ENCODE measurements around the gene VNN1.

Gene VNN1

DNA sequence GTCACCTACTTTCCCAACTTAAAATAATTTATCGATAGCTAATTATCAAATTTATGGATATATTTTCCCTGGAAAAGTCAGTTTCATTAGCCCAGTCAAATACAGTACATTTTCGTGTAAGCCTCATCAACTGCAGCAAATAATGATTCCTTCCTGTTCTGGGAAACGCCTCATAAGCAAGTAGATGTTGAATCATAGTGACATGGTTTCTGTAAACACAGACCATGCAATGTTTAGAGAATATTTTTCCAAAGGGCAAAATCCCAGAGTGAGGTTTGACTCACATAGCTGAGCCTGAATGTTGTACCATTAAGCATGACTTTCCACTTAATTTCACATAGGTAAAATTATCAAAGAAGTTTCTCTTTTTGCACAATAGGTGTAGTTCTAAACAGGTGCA, 16.7 kb upstream of the VNN1 start:
- TF ChIP-seq, protein P1, sequence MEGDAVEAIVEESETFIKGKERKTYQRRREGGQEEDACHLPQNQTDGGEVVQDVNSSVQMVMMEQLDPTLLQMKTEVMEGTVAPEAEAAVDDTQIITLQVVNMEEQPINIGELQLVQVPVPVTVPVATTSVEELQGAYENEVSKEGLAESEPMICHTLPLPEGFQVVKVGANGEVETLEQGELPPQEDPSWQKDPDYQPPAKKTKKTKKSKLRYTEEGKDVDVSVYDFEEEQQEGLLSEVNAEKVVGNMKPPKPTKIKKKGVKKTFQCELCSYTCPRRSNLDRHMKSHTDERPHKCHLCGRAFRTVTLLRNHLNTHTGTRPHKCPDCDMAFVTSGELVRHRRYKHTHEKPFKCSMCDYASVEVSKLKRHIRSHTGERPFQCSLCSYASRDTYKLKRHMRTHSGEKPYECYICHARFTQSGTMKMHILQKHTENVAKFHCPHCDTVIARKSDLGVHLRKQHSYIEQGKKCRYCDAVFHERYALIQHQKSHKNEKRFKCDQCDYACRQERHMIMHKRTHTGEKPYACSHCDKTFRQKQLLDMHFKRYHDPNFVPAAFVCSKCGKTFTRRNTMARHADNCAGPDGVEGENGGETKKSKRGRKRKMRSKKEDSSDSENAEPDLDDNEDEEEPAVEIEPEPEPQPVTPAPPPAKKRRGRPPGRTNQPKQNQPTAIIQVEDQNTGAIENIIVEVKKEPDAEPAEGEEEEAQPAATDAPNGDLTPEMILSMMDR (IDR thresholded peaks at IDR 0.05; ENCODE audit: low read depth, low read length): no peak
- no peak for TF ChIP-seq POLR2A (IDR thresholded peaks at IDR 0.05; ENCODE audit: extremely low read depth, insufficient read length)
- no peak for DNase-seq (ENCODE audit: low read depth)
- no peak overlapping the region for H3K4me3 ChIP-seq (ENCODE audit: low read depth, low read length)

DNA sequence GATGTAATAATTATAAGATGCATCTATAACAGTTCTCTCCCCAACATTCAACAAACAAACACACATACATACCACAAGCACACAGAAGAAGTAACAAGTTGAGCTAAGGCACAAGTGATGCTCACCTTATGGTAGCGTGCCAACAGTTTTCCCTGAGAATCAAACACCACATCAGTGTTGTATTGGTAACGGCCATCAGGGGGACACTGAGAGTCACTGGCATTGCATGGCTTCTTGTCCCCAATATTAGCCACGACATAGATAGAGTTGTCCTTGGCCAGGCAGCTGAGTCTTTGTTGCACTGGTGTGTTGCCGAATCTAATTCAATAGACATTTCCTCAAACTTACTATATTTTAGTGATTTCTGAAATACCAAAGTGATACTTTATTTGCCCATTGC, 14.8 kb upstream of the VNN1 start:
- H3K4me3 ChIP-seq (ENCODE audit: low read depth, low read length): no peak overlapping the region
- no peak for DNase-seq (ENCODE audit: low read depth)
- TF ChIP-seq POLR2A (IDR thresholded peaks at IDR 0.05; ENCODE audit: extremely low read depth, insufficient read length): no peak
- no peak for TF ChIP-seq MYC (IDR thresholded peaks at IDR 0.05; ENCODE audit: low read depth, low read length)

DNA sequence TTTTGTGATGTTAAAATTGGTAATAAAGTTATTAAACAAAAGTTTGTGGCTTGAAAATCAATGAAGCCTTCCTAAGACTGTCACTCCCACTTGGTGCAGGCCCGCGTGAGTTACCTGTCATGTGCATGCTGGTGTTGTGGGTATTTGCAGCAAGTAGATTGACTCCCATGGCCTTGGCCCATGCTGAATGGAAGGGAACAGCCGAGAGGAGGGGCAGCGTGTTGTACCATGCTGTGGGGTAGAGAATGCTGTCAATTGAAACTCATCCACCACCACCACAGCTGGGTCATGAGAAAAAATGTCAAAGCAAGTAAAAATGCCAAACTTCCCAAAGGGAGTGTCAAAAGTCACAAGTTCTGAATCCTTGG, 12.7 kb upstream of the VNN1 start:
- H3K4me3 ChIP-seq (ENCODE audit: low read depth, low read length): no peak overlapping the region
- TF ChIP-seq MYC (IDR thresholded peaks at IDR 0.05; ENCODE audit: low read depth, low read length) (no peak), POLR2A (IDR thresholded peaks at IDR 0.05; ENCODE audit: extremely low read depth, insufficient read length) (no peak)
- TF ChIP-seq, protein P1 (IDR thresholded peaks at IDR 0.05; ENCODE audit: low read depth, low read length): no peak
- TF ChIP-seq, protein P2, sequence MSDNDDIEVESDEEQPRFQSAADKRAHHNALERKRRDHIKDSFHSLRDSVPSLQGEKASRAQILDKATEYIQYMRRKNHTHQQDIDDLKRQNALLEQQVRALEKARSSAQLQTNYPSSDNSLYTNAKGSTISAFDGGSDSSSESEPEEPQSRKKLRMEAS (IDR thresholded peaks at IDR 0.05; ENCODE audit: low read depth, low read length): no peak
- no peak for DNase-seq (ENCODE audit: low read depth)

DNA sequence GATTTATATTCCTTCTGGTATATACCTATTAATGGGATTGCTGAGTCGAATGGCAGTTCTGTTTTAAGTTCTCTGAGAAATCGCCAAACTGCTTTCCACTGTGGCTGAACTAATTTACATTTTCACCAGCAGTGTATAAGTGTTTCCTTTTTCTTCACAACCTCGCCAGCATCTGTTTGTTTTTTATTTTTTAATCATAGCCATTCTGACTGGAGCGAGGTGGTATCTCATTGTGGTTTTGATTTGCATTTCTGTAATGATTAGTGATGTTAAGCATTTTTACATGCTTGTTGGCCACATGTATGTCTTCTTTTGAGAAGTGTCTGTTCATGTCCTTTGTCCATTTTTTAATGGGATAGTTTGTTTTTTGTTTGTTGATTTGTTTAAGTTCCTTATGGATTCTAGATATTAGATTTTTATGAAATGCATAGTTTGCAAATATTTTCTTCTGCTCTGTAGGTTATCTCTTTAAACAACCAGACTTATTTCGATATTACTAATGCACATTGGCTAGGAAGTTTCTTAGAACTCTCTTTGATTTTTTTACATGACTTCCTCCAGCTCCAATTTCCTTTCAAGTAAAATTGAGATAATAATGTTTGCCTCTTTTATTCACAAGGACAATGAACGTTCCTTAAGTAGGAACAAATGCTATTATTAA, 12.2 kb upstream of the VNN1 start:
- DNase-seq (ENCODE audit: low read depth): no peak
- no peak overlapping the region for H3K4me3 ChIP-seq (ENCODE audit: low read depth, low read length)
- no peak for TF ChIP-seq MYC (IDR thresholded peaks at IDR 0.05; ENCODE audit: low read depth, low read length)
- TF ChIP-seq, protein P1 (IDR thresholded peaks at IDR 0.05; ENCODE audit: low read depth, low read length): no peak
- TF ChIP-seq, protein P2 (IDR thresholded peaks at IDR 0.05; ENCODE audit: low read depth, low read length): no peak
- no peak for TF ChIP-seq POLR2A (IDR thresholded peaks at IDR 0.05; ENCODE audit: extremely low read depth, insufficient read length)

DNA sequence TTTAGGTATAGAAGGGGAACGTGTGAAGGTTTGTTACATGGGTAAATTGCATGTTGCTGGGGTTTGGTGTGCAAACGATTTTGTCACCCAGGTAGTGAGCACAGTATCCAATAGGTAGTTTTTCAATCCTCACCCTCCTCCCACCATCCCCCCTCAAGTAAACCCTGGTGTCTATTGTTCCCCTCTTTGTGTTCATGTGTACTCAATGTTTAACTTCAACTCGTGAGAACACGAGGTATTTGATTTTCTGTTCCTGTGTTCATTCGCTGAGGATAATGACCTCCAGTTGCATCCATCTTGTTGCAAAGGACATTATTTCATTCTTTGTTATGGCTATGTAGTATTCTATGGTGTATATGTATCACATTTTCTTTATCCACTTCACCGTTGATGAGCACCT, 11.6 kb upstream of the VNN1 start:
- no peak for DNase-seq (ENCODE audit: low read depth)
- TF ChIP-seq, protein P2 (IDR thresholded peaks at IDR 0.05; ENCODE audit: low read depth, low read length): no peak
- TF ChIP-seq, protein P1 (IDR thresholded peaks at IDR 0.05; ENCODE audit: low read depth, low read length): no peak
- no peak for TF ChIP-seq POLR2A (IDR thresholded peaks at IDR 0.05; ENCODE audit: extremely low read depth, insufficient read length)
- no peak overlapping the region for H3K4me3 ChIP-seq (ENCODE audit: low read depth, low read length)

DNA sequence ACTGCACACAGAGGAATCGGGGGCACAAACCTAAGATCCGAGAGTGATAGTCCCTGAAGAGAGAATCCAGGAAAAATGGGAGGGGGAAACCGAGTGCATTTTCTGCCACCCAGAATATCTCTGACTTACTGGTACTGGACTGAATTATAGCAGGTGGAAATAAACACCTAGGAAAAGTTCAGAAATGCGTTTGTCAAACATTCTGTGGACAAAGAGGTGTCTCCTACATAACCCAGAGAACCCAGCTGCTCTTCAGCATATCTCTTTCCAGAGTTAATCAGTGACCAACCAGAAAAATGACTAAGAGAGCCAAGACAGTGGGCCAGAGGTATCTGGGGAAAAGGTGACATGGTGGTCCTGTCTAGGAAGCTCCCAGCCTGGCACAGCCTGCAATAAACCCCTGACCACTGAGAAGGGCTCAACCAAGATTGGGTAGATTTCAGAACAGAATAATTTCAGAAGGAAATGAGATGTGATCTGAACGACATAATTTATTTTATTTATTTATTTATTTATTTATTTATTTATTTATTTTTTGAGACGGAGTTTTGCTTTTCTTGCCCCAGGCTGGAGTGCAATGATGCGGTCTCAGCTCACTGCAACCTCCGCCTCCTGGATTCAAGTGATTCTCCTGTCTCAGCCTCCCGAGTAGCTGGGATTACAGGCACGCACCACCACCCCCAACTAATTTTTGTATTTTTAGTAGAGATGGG, 6.0 kb upstream of the VNN1 start:
- TF ChIP-seq, protein P1 (IDR thresholded peaks at IDR 0.05; ENCODE audit: low read depth, low read length): no peak
- TF ChIP-seq MYC (IDR thresholded peaks at IDR 0.05; ENCODE audit: low read depth, low read length): no peak
- no peak for TF ChIP-seq POLR2A (IDR thresholded peaks at IDR 0.05; ENCODE audit: extremely low read depth, insufficient read length)
- TF ChIP-seq, protein P2 (IDR thresholded peaks at IDR 0.05; ENCODE audit: low read depth, low read length): no peak
- H3K4me3 ChIP-seq (ENCODE audit: low read depth, low read length): no peak overlapping the region
- no peak for DNase-seq (ENCODE audit: low read depth)

All from NB4 (cell line).